ENCODE data around the gene MCC.

- no peak for TF ChIP-seq POLR2AphosphoS5 (IDR thresholded peaks at IDR 0.05; ENCODE audit: low read depth, low read length)
- TF ChIP-seq SIN3A (IDR thresholded peaks at IDR 0.05; ENCODE audit: borderline replicate concordance, insufficient read depth, low read length), result no peak
These were observed 205.8 kb downstream of the MCC start for GRCh38 chr5:113282472-113282871.
